Measurements from ENCODE around the gene SLC25A25. TPM values are rescaled to one million over a fixed set of nuclear protein-coding genes. Genes with fewer than 3 reads are reported as not detected.

SLC25A25 gene
- total RNA-seq, 1 donor: 20.2 TPM

- TF ChIP-seq CTCF (IDR thresholded peaks at IDR 0.05; ENCODE audit: insufficient read depth, low read length): no peak
- no peak overlapping the region for H3K4me3 ChIP-seq (ENCODE audit: low read depth, low read length)
- no peak for DNase-seq (ENCODE audit: low read depth)
These were observed 87.9 kb downstream of the SLC25A25 start for GRCh38 chr9:128155736-128156500.

Other genes starting within 250 kb of the SLC25A25 start
- 15.8 and 62.0 TPM in 2 replicates for gene ENG, start 213.6 kb upstream of the SLC25A25 start, total RNA-seq (ENCODE audit: low replicate concordance)
- 75.6 and 121 TPM in 2 replicates for gene AK1, start 190.6 kb upstream of the SLC25A25 start, total RNA-seq (ENCODE audit: low replicate concordance)
- gene ST6GALNAC6, start 168.6 kb upstream of the SLC25A25 start, total RNA-seq (ENCODE audit: low replicate concordance): 26.5 and 85.0 TPM in 2 replicates
- gene ST6GALNAC4, start 151.2 kb upstream of the SLC25A25 start, total RNA-seq (ENCODE audit: low replicate concordance): 24.4 and 37.1 TPM in 2 replicates
- gene PIP5KL1, start 137.5 kb upstream of the SLC25A25 start, total RNA-seq (ENCODE audit: low replicate concordance): 1.6 and 2.6 TPM in 2 replicates
- 7.0 and 19.9 TPM in 2 replicates for gene DPM2, start 130.4 kb upstream of the SLC25A25 start, total RNA-seq (ENCODE audit: low replicate concordance)
- gene EEIG1, start 87.2 kb upstream of the SLC25A25 start, total RNA-seq (ENCODE audit: low replicate concordance): 32.4 and 50.3 TPM in 2 replicates
- 6.0 and 7.5 TPM in 2 replicates for gene NAIF1, start 912 bp upstream of the SLC25A25 start, total RNA-seq (ENCODE audit: low replicate concordance)
- gene PTGES2, start 59.5 kb downstream of the SLC25A25 start, total RNA-seq (ENCODE audit: low replicate concordance): 33.9 and 40.8 TPM in 2 replicates
- gene LCN2, start 81.2 kb downstream of the SLC25A25 start, total RNA-seq (ENCODE audit: low replicate concordance): not detected in 2 replicates
- 37.4 and 63.4 TPM in 2 replicates for gene BBLN, start 92.0 kb downstream of the SLC25A25 start, total RNA-seq (ENCODE audit: low replicate concordance)
- 47.8 and 49.6 TPM in 2 replicates for gene CIZ1, start 123.3 kb downstream of the SLC25A25 start, total RNA-seq (ENCODE audit: low replicate concordance)
- 28.0 and 57.4 TPM in 2 replicates for gene DNM1, start 135.1 kb downstream of the SLC25A25 start, total RNA-seq (ENCODE audit: low replicate concordance)
- 63.5 and 108 TPM in 2 replicates for gene GOLGA2, start 207.8 kb downstream of the SLC25A25 start, total RNA-seq (ENCODE audit: low replicate concordance)
- 21.5 and 35.2 TPM in 2 replicates for gene SWI5, start 208.0 kb downstream of the SLC25A25 start, total RNA-seq (ENCODE audit: low replicate concordance)